C4-2B (cell line): ENCODE data around the gene CINP.
"Not testable (repeated sequence)": the region's sequence is repeated elsewhere in the genome, so short reads cannot be mapped to it uniquely, and the experiment has no call there.

ENCODE experiments used
- ZFX ChIP-seq: fragments of 450-650 bp; IDR thresholded peaks from 2 replicates; pipeline ENCODE4 v1.6.1; 2017
- TF ChIP-seq, protein P1 (sequence below): fragments of 450-650 bp; conservative IDR thresholded peaks from 2 replicates; pipeline ENCODE4 v1.5.1; 2017; ENCODE audit warnings: mild to moderate bottlenecking

DNA sequence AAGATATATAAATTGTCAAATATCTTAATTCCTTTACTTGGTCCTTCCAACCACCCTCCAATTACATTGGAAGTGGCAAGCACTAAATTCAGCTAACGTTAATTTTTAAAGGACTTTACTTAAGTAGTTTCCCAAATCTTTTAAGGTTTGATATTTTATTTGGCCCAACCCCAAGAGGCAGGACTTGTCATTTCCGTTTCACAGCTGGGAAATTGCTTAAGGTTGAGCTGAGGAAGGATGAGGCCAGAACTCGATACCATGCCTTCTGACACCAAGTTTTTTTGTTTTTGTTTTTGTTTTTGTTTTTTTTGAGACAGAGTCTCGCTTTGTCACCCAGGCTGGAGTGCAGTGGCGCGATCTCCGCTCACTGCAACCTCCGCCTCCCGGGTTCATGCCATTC lies 11.1 kb downstream of the CINP start:
- TF ChIP-seq, protein P1, sequence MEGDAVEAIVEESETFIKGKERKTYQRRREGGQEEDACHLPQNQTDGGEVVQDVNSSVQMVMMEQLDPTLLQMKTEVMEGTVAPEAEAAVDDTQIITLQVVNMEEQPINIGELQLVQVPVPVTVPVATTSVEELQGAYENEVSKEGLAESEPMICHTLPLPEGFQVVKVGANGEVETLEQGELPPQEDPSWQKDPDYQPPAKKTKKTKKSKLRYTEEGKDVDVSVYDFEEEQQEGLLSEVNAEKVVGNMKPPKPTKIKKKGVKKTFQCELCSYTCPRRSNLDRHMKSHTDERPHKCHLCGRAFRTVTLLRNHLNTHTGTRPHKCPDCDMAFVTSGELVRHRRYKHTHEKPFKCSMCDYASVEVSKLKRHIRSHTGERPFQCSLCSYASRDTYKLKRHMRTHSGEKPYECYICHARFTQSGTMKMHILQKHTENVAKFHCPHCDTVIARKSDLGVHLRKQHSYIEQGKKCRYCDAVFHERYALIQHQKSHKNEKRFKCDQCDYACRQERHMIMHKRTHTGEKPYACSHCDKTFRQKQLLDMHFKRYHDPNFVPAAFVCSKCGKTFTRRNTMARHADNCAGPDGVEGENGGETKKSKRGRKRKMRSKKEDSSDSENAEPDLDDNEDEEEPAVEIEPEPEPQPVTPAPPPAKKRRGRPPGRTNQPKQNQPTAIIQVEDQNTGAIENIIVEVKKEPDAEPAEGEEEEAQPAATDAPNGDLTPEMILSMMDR, result not testable (repeated sequence)
- not testable (repeated sequence) for TF ChIP-seq ZFX
